ENCODE measurements around the gene INPP1. TPM values are rescaled to one million over a fixed set of nuclear protein-coding genes. Genes with fewer than 3 reads are reported as not detected.
"Not testable (repeated sequence)": the region's sequence is repeated elsewhere in the genome, so short reads cannot be mapped to it uniquely, and the experiment has no call there.

The INPP1 gene
- total RNA-seq, 1 experiment from 2014 or later: 23.2 TPM

DNA sequence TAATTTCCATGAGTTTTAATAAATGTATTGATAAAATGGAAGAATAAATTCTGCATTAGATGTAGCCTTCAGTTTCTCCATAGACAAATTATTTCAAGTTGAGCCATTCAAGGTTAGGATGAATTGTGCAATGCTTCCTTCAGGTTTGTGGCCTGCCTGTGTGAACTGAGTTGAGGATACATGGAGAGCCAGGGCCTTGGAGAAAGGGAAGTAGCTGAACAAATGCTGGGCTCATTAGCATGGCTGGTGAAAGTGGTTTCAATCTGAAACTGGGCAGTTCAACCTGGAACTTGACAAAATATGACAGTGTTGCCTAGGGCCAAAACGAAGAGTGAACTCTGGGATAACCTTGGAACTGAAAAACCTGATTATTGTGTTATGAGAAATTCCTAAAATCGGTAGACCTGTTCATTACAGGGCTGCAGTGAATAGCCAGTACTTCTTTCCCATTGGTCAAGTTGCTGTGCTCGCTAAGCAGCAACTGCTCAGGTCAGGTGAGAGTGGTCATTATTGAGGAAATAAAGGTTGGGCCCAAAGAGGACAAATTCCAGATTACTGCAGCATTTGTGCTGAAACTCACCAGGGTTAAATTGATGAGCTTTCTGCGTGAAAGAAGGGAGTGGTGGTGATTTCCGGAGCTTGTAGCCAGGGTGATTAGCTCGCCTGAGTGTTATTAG, 12.7 kb downstream of the INPP1 start:
- no peaks in the 10 kb centered on the region for H3K36me3 Mint-ChIP-seq (ENCODE audit: insufficient read depth, unreplicated experiment)
- TF ChIP-seq, protein P1, sequence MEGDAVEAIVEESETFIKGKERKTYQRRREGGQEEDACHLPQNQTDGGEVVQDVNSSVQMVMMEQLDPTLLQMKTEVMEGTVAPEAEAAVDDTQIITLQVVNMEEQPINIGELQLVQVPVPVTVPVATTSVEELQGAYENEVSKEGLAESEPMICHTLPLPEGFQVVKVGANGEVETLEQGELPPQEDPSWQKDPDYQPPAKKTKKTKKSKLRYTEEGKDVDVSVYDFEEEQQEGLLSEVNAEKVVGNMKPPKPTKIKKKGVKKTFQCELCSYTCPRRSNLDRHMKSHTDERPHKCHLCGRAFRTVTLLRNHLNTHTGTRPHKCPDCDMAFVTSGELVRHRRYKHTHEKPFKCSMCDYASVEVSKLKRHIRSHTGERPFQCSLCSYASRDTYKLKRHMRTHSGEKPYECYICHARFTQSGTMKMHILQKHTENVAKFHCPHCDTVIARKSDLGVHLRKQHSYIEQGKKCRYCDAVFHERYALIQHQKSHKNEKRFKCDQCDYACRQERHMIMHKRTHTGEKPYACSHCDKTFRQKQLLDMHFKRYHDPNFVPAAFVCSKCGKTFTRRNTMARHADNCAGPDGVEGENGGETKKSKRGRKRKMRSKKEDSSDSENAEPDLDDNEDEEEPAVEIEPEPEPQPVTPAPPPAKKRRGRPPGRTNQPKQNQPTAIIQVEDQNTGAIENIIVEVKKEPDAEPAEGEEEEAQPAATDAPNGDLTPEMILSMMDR (IDR thresholded peaks at IDR 0.05; ENCODE audit: insufficient read depth in 1 of 2, low read depth in 1 of 2, low read length in 1 of 2, severe bottlenecking in 1 of 2, unreplicated experiment in 1 of 2): no peak
- CTCF ChIA-PET: no interaction called here

DNA sequence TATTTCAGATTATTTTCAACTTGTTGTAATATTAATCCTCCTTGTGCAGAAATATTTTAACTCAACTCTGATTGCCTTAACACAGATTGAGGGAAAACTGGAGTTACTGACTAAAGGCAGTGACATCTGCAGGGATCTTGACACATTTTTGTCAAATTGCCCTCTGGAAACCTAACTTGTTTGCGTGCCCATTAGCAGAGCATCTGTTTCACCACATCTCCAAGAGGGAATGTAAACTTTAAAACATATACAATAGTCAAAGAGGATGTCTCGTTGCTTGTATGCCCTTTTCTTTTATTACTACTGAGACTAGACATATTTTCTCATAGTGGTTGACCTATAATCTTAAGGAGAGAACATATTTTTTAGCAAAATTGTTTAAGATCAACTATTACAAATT, 14.2 kb downstream of the INPP1 start:
- ChIA-PET POLR2A (no interaction called here), CTCF (no interaction called here)
- H3K4me3 Mint-ChIP-seq (ENCODE audit: unreplicated experiment): no peak overlapping the region
- no peak for DNase-seq
- Histone ChIP-seq H3K36me3 (ENCODE audit: control insufficient read depth, insufficient read depth, low read length) (no peaks in the 10 kb centered on the region), H3K4me1 (peaks cover 15% of the 10 kb centered on the region), H3K4me3 (ENCODE audit: low read depth, low read length) (no peak overlapping the region), H3K9me3 (no peaks in the 10 kb centered on the region), H3K27me3 (replicated peaks; ENCODE audit: control insufficient read depth, insufficient read depth, low read length) (no peaks in the 10 kb centered on the region)
- no peak overlapping the region for H3K27ac Mint-ChIP-seq (ENCODE audit: unreplicated experiment)
- H3K4me1 Mint-ChIP-seq (ENCODE audit: low read depth, unreplicated experiment): peaks cover 15% of the 10 kb centered on the region
- H3K36me3 Mint-ChIP-seq (ENCODE audit: insufficient read depth, unreplicated experiment): no peaks in the 10 kb centered on the region
- TF ChIP-seq, protein P1 (IDR thresholded peaks at IDR 0.05; ENCODE audit: insufficient read depth in 1 of 2, low read depth in 1 of 2, low read length in 1 of 2, severe bottlenecking in 1 of 2, unreplicated experiment in 1 of 2): no peak
- no peaks in the 10 kb centered on the region for H3K27me3 Mint-ChIP-seq (ENCODE audit: insufficient read depth, unreplicated experiment)
- H3K9me3 Mint-ChIP-seq (ENCODE audit: unreplicated experiment): no peaks in the 10 kb centered on the region
- no TSS peak for BruUV-seq (replicated peaks)
- intact Hi-C loops (cut with micrococcal nuclease; ENCODE audit: unreplicated experiment): no loop called here

More for the DNA sequence above, 12.7 kb downstream of the INPP1 start:
- Mint-ChIP-seq H3K9me3 (ENCODE audit: unreplicated experiment) (no peaks in the 10 kb centered on the region), H3K4me1 (ENCODE audit: low read depth, unreplicated experiment) (peaks cover 27% of the 10 kb centered on the region), H3K27me3 (ENCODE audit: insufficient read depth, unreplicated experiment) (no peaks in the 10 kb centered on the region), H3K4me3 (ENCODE audit: unreplicated experiment) (no peak overlapping the region), H3K27ac (ENCODE audit: unreplicated experiment) (no peak overlapping the region)
- no peak overlapping the region for H3K4me3 ChIP-seq (ENCODE audit: low read depth, low read length)
- intact Hi-C loops (cut with micrococcal nuclease; ENCODE audit: unreplicated experiment): no loop called here
- no TSS peak for BruUV-seq (replicated peaks)
- POLR2A ChIA-PET: no interaction called here
- DNase-seq: no peak
- H3K9me3 ChIP-seq: no peaks in the 10 kb centered on the region
- no peaks in the 10 kb centered on the region for H3K36me3 ChIP-seq (ENCODE audit: control insufficient read depth, insufficient read depth, low read length)
- H3K4me1 ChIP-seq: peaks cover 15% of the 10 kb centered on the region
- H3K27me3 ChIP-seq (replicated peaks; ENCODE audit: control insufficient read depth, insufficient read depth, low read length): no peaks in the 10 kb centered on the region

DNA sequence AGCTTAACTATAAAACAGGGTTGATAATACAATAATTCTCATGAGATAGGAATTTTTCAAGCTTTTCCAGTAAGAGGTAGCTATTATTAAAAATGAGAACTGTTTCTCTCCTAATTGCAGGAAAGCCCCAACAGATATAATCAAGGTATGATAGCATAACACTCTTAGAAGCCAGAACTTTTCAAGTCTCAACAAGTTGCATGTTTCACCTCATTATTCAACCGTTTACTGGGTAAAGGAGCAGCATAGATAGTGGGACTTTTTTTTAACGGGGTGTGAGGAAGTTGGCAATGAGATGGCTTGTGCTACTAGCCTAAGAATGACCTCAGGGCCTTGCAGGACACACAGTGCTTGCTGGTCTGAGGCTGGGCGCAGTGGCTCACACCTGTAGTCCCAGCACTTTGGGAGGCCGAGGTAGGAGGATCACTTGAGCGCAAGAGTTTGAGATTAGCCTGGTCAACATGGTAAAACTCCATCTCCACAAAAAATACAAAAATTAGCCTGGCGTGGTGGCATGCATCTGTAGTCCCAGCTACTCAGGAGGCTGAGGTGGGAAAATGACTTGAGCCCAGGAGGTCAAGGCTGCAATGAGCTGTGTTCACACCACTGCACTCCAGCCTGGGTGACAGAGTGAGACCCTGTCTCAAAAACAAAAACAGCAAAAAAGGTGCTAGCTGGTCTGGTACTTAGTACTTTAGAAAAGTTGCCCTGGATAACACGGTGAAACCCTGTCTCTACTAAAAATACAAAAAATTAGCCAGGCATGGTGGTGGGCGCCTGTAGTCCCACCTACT, 15.5 kb downstream of the INPP1 start:
- H3K36me3 Mint-ChIP-seq (ENCODE audit: insufficient read depth, unreplicated experiment); H3K36me3 ChIP-seq (ENCODE audit: control insufficient read depth, insufficient read depth, low read length); H3K4me3 ChIP-seq (ENCODE audit: low read depth, low read length); H3K4me3 Mint-ChIP-seq (ENCODE audit: unreplicated experiment); H3K27me3 Mint-ChIP-seq (ENCODE audit: insufficient read depth, unreplicated experiment); H3K9me3 Mint-ChIP-seq (ENCODE audit: unreplicated experiment); H3K27ac Mint-ChIP-seq (ENCODE audit: unreplicated experiment); H3K4me1 Mint-ChIP-seq (ENCODE audit: low read depth, unreplicated experiment); DNase-seq; intact Hi-C loops (cut with micrococcal nuclease; ENCODE audit: unreplicated experiment); H3K27me3 ChIP-seq (replicated peaks; ENCODE audit: control insufficient read depth, insufficient read depth, low read length); BruUV-seq (replicated peaks); H3K9me3 ChIP-seq: not testable (repeated sequence)
- ChIA-PET POLR2A (interaction anchor here (0.6 kb wide), 1 partner anchor 305 kb away, joined by 4 read pairs; no protein-coding TSS in a partner anchor), CTCF (interaction anchor here (1.1 kb wide), 1 partner anchor 14 kb away, joined by 3 read pairs; no protein-coding TSS in a partner anchor)
- H3K4me1 ChIP-seq: peaks cover 15% of the 10 kb centered on the region
